ENCODE data around the gene ADAMTS12. TPM values are rescaled to one million over a fixed set of nuclear protein-coding genes. Genes with fewer than 3 reads are reported as not detected.

ADAMTS12 gene
- total RNA-seq, 2 donors from 2014 or later = 0.42 to 1.1 TPM

GRCh38 chr5:33501260-33501659 lies 390.5 kb downstream of the ADAMTS12 start:
- no peak overlapping the region for H3K27ac ChIP-seq
- no peaks in the 10 kb centered on the region for H3K4me1 ChIP-seq
- TF ChIP-seq CTCF (IDR thresholded peaks at IDR 0.05) = no peak
- no peak overlapping the region for H3K9ac ChIP-seq (ENCODE audit: low read depth in 2 of 2, low read length in 2 of 2)
- no peaks in the 10 kb centered on the region for H3K27me3 ChIP-seq
- H3K9me3 ChIP-seq = no peaks in the 10 kb centered on the region
- no peak overlapping the region for H3K4me3 ChIP-seq
- H3K36me3 ChIP-seq = no peaks in the 10 kb centered on the region
- intact Hi-C loops (cut with DNase I) = no loop called here
- DNase-seq = no peak

GRCh38 chr5:33494466-33494865 lies 397.3 kb downstream of the ADAMTS12 start:
- no peak overlapping the region for H3K27ac ChIP-seq
- H3K27me3 ChIP-seq = no peaks in the 10 kb centered on the region
- TF ChIP-seq CTCF (IDR thresholded peaks at IDR 0.05) = no peak
- no peaks in the 10 kb centered on the region for H3K9me3 ChIP-seq
- no peak overlapping the region for H3K9ac ChIP-seq (ENCODE audit: low read depth in 2 of 2, low read length in 2 of 2)
- H3K36me3 ChIP-seq = no peaks in the 10 kb centered on the region
- no peak overlapping the region for H3K4me3 ChIP-seq
- no peaks in the 10 kb centered on the region for H3K4me1 ChIP-seq
- intact Hi-C loops (cut with DNase I) = no loop called here
- no peak for DNase-seq

GRCh38 chr5:33491941-33492340 lies 399.8 kb downstream of the ADAMTS12 start:
- no peaks in the 10 kb centered on the region for H3K27me3 ChIP-seq
- intact Hi-C loops (cut with DNase I) = no loop called here
- H3K9me3 ChIP-seq = no peaks in the 10 kb centered on the region
- TF ChIP-seq CTCF (IDR thresholded peaks at IDR 0.05) = no peak
- H3K9ac ChIP-seq (ENCODE audit: low read depth in 2 of 2, low read length in 2 of 2) = no peak overlapping the region
- no peak for DNase-seq
- H3K4me1 ChIP-seq = no peaks in the 10 kb centered on the region
- no peak overlapping the region for H3K27ac ChIP-seq
- no peaks in the 10 kb centered on the region for H3K36me3 ChIP-seq
- no peak overlapping the region for H3K4me3 ChIP-seq

GRCh38 chr5:33490071-33490665 lies 401.6 kb downstream of the ADAMTS12 start:
- Histone ChIP-seq H3K4me3 (no peak overlapping the region), H3K36me3 (no peaks in the 10 kb centered on the region), H3K9me3 (no peaks in the 10 kb centered on the region), H3K4me1 (no peaks in the 10 kb centered on the region), H3K27ac (no peak overlapping the region), H3K9ac (ENCODE audit: low read depth in 2 of 2, low read length in 2 of 2) (no peak overlapping the region), H3K27me3 (no peaks in the 10 kb centered on the region)
- intact Hi-C loops (cut with DNase I) = no loop called here
- DNase-seq = no peak
- TF ChIP-seq CTCF (IDR thresholded peaks at IDR 0.05) = no peak

GRCh38 chr5:33489481-33490067 lies 402.2 kb downstream of the ADAMTS12 start:
- Histone ChIP-seq H3K9me3 (no peaks in the 10 kb centered on the region), H3K27ac (no peak overlapping the region), H3K36me3 (no peaks in the 10 kb centered on the region), H3K4me3 (no peak overlapping the region), H3K4me1 (no peaks in the 10 kb centered on the region), H3K27me3 (no peaks in the 10 kb centered on the region), H3K9ac (ENCODE audit: low read depth in 2 of 2, low read length in 2 of 2) (no peak overlapping the region)
- intact Hi-C loops (cut with DNase I) = no loop called here
- DNase-seq = no peak
- TF ChIP-seq CTCF (IDR thresholded peaks at IDR 0.05) = no peak
